Erythroblast (primary cell): ENCODE data around the gene WASF2.
A peak's percentile ranks its signal among the peaks of the same experiment; 100 is the strongest.
"Not testable (repeated sequence)": the region's sequence is repeated elsewhere in the genome, so short reads cannot be mapped to it uniquely, and the experiment has no call there.

ENCODE experiments used
- DNase-seq, 2 experiments: peaks; one replicate each; lab custom pipeline; 2025; lab: John Stamatoyannopoulos, UW
- GATA1 ChIP-seq: IDR thresholded peaks from 2 replicates; pipeline ENCODE4 v1.6.1; 2011; ENCODE audit warnings: low read depth, mild to moderate bottlenecking, control low read depth, low read length, moderate library complexity
- POLR2A ChIP-seq: IDR thresholded peaks from 2 replicates; pipeline ENCODE4 v1.6.1; 2011; ENCODE audit warnings: mild to moderate bottlenecking, low read length

The WASF2 gene

GRCh38 chr1:27436204-27437159, 53.5 kb downstream of the WASF2 start:
- DNase-seq = peak in 1 of 2 experiments; percentile 30
- no peak for TF ChIP-seq POLR2A
- no peak for TF ChIP-seq GATA1

DNA sequence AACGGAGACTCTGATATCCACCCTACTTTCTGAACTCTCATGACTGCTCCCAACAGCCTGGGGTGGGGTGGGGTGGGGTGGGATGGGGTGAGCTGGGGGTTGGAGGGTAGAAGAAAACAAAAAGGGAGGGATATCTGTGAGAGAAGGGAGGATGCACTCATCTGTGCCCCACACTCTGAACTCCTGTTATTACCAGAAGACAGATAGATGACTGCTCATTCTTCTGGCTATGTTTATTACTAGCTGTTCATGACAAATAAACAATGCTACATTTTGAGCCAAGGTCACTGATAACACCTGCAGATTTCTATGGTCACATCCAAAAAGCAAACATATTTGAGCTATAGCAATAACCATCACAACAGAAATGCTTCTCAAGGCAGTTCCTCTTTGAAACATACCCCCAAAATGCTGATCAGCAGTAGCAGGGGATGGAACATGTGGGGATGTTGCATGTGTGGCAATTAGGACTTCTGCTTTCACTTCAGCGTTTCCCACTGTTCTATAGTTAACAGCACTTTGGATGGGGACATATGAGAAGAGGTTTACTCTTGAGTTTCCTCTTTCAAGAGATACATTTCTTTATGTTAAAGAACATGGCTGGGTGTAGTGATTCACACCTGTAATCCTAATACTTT, 54.3 kb downstream of the WASF2 start:
- no peak for TF ChIP-seq GATA1
- DNase-seq = peak in 1 of 2 experiments; percentile 35

DNA sequence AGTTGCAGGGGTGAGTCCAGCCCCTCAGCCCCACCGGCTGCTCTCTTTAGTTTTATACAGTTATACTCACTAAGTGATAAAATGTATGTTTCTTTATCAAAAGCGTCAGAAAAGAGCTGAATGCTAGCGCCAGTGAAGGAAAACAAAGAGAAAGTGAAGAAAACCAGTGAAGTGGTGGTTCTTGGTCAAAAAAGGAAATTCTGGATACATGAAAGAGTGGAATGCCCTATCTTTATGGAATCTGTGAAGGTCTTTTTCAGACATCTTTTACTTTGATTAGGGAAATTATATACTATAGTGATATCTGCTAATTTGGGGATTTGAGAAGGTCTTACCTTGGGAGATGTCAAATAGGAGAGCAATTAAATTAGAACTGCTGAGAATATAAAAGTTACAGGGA, 56.3 kb downstream of the WASF2 start:
- DNase-seq = no peak
- TF ChIP-seq POLR2A = no peak
- TF ChIP-seq GATA1 = no peak

DNA sequence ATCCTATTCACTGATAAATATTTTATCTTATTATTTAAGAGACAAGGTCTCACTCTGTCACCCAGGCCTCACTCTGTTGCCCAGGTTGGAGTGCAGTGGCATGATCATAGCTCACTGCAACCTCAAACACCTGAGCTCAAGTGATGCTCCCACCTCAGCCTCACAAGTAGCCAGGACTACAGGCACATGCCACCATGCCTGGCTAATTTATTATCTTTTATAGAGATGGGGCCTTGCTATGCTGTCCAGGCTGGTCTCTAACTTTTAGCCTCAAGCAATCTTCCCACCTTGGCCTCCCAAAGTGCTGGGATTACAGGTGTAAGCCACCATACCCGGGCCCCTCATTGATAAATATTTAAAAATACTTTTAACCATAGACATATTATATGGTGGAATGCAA, 57.2 kb downstream of the WASF2 start:
- DNase-seq = not testable (repeated sequence)

GRCh38 chr1:27431601-27431940, 58.4 kb downstream of the WASF2 start:
- TF ChIP-seq GATA1 (no peak), POLR2A (no peak)
- DNase-seq = no peak

- DNase-seq = peak in 1 of 2 experiments; percentile 24
- TF ChIP-seq POLR2A (no peak), GATA1 (no peak)
These were observed 58.9 kb downstream of the WASF2 start for GRCh38 chr1:27430903-27431600.

DNA sequence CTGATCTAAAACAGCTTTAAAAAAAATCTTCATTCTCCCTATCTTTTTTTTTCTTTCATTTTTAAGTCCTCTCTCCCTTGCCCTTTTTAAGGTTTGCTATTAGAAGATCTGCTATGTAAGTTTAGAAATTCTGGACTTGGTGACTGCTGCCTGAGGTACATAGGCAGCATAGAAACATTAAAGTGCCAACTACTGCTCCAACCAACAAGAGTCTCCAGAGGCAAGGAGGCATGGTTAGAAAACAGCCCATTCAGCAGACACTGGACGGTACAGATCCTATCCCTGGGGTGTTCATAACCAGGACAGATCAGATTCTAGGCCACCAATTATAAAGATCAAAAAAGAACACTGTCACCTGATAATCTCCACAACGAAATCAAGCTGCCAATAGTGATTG, 60.9 kb downstream of the WASF2 start:
- DNase-seq = peak in 1 of 2 experiments; percentile 19

DNA sequence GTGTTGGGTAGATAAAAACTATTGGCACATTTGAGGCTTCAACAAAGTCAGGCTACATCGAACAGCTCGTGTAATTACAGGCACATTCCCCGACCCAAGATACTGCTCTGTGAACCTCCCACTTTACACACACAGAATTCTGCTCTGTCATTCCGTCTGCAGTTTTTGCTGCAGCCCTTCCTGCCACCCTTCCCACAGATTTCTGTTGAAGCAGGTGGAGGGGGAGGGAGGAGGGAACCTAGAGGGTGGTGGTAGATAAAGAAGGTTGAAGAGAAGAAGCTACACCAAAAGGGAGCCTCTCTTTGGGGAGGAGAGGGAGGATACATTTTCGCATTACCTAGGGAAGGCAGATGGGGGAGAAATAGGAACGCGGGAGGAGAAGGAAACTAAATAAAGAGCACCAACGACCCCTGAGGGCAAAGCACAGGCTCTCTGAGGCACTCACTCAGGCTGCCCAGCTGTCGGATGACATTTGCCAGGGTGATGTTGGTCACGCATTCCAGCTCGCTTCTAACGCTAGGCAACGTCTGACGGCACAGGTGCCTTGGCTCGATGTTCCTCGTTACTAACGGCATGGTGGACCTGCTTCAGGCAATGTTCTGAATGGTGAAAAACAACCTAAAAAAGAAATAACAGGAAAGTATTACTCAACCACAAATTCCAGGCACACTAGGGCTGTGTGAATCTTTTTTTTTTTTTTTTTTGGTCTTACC, 61.5 kb downstream of the WASF2 start:
- DNase-seq = peak in 1 of 2 experiments; percentile 80
- TF ChIP-seq POLR2A = no peak
- no peak for TF ChIP-seq GATA1

More for the DNA sequence above, 60.9 kb downstream of the WASF2 start:
- TF ChIP-seq POLR2A (no peak), GATA1 (no peak)

DNA sequence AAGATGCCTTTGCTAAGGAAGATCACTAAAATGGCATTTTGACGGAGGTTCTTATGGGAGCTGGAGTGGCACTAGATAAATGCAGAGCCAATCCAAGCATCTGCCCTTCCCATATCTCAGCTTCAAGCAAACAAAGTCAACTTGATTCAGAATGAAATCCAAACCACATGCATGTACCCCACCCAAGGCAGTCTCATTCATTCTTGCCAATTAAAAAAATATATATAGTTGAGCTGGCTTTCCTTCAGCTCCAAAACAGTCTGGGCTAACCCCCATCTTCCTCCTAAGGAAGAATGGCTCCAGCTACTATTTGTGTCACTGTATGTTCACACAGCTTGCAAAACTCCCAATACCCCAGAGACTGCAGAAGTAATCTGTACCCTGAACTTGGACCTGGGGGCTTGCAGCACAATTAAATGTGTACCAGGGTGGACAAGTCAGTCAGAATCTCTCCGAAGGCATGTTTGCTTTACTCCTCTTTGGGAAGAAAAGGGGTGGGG, 62.1 kb downstream of the WASF2 start:
- TF ChIP-seq GATA1 (no peak), POLR2A (no peak)
- DNase-seq = no peak

DNA sequence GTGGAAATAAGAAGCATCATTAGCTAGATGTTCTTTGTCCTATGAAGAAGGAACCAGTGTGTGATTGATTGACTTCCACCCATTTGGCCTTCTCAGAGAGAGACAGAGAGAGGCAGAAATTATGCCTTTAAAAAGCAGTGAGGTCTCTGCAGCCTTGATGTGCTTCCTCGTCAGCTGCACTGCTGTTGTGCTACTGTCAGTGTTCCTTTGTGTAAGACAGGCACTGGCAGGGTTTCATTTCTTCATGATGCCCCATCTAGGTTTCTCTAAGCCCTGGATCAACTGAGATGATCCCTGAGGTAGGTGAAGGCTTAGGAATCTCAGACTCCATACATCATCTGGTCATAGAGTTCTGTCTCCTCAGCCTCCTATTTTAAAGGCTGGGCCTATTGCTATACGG, 62.6 kb downstream of the WASF2 start:
- DNase-seq = no peak
- TF ChIP-seq GATA1 (no peak), POLR2A (no peak)

DNA sequence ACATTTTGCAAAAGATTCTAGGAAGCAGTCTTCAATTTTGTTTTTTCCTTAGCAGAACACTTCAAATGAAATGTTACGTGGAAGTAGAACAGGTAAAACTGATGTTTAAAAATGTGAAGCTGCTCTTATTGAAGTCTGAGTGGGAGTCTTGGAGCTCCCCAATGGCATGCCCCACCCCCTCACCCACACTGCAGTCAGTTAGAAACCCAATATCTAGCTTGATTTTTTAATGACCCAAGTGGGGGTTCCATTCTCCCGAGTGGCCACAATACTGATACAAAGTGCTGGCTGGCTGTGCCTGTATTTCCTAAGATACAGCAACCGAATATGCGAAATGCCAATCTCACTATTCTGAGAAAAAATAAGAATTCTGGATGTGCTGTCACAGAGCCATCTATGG, 66.3 kb downstream of the WASF2 start:
- no peak for DNase-seq
- TF ChIP-seq POLR2A (no peak), GATA1 (no peak)

DNA sequence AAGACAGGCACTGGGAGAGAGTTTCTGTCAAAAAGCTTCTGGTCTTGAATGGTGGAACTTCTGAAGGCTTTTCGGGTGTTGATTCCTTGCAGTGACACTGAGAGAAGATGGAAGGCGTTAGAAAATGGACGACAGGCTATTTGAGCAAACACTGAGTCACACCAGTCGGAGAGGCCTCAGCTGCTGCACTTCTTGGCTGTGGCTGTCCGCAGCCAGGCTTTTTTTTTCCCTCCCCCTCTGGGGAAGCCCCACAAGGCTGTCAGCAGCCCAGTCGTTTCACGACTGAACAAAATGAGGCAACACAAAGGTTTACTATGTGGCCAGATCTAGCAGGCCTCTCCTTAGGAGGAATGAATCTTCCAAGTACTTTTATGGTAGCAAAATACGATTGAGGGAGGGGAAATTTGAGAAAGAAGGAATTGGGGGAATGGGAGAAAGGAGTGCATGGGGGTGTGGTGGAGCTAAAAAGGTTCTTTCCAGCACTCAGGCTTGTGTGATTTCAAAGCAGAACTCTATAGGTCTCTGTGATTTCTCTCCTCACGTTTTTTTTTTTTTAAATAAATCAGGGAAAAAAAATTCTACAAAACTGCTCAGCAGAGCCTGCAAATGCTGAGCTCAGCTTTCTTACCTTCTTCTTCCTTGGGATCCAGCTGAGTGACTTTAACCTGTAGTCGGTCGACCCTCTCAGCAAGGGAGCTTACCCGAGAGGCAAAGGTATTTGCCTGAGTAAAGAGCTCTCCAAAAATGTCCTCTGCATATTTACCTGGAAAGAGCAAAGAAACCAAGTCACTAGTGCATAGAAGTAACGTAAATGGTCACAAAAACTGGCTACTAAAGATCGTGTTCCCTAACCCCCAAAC, 71.4 kb downstream of the WASF2 start:
- TF ChIP-seq POLR2A = no peak
- TF ChIP-seq GATA1 = no peak
- DNase-seq = no peak

GRCh38 chr1:27417713-27418112, 72.3 kb downstream of the WASF2 start:
- TF ChIP-seq GATA1 = no peak
- no peak for TF ChIP-seq POLR2A
- DNase-seq = no peak
